ENCODE data around the gene SERHL2. TPM values are rescaled to one million over a fixed set of nuclear protein-coding genes. Genes with fewer than 3 reads are reported as not detected.
A peak's percentile ranks its signal among the peaks of the same experiment; 100 is the strongest.
"Not testable (repeated sequence)": the region's sequence is repeated elsewhere in the genome, so short reads cannot be mapped to it uniquely, and the experiment has no call there.

SERHL2 gene
- total RNA-seq, 1 experiment from 2014 or later = 1.1 TPM

DNA sequence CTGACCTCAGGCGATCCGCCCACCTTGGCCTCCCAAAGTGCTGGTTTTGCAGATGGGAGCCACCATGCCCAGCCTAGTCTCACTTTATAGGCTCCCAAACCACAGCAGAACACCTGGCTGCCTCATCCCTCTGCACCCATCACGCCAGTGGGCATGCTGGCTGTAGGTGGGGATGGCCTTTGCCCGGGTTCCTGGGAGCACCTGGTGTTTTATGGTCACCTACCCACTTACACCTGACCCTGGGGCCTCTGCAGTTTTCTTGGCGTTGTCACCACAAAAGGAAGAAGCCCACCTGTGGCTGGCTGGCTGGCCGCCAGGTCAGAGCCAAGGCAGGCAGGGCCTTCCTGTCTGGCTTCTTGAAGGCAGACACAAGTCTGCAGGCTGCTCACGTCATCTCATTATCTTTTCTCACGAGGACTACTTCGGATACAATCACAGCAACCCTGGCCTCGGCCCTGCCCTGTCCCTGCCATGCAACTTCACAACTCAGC is 42.3 kb upstream of the SERHL2 start:
- ATAC-seq (no peak), DNase-seq (ENCODE audit: low spot score) (no peak)
- TF ChIP-seq, protein P1, sequence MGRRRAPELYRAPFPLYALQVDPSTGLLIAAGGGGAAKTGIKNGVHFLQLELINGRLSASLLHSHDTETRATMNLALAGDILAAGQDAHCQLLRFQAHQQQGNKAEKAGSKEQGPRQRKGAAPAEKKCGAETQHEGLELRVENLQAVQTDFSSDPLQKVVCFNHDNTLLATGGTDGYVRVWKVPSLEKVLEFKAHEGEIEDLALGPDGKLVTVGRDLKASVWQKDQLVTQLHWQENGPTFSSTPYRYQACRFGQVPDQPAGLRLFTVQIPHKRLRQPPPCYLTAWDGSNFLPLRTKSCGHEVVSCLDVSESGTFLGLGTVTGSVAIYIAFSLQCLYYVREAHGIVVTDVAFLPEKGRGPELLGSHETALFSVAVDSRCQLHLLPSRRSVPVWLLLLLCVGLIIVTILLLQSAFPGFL (CRISPR knock-in tag; IDR thresholded peaks at IDR 0.05; ENCODE audit: borderline replicate concordance) = no peak
- TF ChIP-seq ZNF416 (CRISPR knock-in tag; IDR thresholded peaks at IDR 0.05) = no peak
- no peak for TF ChIP-seq ZNF396 (CRISPR knock-in tag; IDR thresholded peaks at IDR 0.05; ENCODE audit: borderline replicate concordance)
- TF ChIP-seq, protein P2, sequence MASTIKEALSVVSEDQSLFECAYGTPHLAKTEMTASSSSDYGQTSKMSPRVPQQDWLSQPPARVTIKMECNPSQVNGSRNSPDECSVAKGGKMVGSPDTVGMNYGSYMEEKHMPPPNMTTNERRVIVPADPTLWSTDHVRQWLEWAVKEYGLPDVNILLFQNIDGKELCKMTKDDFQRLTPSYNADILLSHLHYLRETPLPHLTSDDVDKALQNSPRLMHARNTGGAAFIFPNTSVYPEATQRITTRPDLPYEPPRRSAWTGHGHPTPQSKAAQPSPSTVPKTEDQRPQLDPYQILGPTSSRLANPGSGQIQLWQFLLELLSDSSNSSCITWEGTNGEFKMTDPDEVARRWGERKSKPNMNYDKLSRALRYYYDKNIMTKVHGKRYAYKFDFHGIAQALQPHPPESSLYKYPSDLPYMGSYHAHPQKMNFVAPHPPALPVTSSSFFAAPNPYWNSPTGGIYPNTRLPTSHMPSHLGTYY (CRISPR knock-in tag; IDR thresholded peaks at IDR 0.05) = no peak
- TF ChIP-seq TCF7 (CRISPR knock-in tag; IDR thresholded peaks at IDR 0.05; ENCODE audit: low read depth) = no peak
- TF ChIP-seq, protein P3, sequence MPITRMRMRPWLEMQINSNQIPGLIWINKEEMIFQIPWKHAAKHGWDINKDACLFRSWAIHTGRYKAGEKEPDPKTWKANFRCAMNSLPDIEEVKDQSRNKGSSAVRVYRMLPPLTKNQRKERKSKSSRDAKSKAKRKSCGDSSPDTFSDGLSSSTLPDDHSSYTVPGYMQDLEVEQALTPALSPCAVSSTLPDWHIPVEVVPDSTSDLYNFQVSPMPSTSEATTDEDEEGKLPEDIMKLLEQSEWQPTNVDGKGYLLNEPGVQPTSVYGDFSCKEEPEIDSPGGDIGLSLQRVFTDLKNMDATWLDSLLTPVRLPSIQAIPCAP (CRISPR knock-in tag; IDR thresholded peaks at IDR 0.05) = no peak
- Mint-ChIP-seq H3K27me3 (ENCODE audit: low read depth) (no peaks in the 10 kb centered on the region), H3K4me1 (peaks cover 43% of the 10 kb centered on the region), H3K36me3 (peaks cover 23% of the 10 kb centered on the region), H3K4me3 (no peak overlapping the region), H3K9me3 (no peaks in the 10 kb centered on the region), H3K27ac (peak overlapping the region; percentile 48)
- ChIA-PET POLR2A (interaction anchor here (0.6 kb wide), 1 partner anchor 141 kb away, joined by 5 read pairs; no protein-coding TSS in a partner anchor), CTCF (interaction anchor here (1.4 to 2.1 kb wide), 3 partner anchors 28 to 50 kb away, joined by 7 to 15 read pairs (median 7); no protein-coding TSS in a partner anchor)

DNA sequence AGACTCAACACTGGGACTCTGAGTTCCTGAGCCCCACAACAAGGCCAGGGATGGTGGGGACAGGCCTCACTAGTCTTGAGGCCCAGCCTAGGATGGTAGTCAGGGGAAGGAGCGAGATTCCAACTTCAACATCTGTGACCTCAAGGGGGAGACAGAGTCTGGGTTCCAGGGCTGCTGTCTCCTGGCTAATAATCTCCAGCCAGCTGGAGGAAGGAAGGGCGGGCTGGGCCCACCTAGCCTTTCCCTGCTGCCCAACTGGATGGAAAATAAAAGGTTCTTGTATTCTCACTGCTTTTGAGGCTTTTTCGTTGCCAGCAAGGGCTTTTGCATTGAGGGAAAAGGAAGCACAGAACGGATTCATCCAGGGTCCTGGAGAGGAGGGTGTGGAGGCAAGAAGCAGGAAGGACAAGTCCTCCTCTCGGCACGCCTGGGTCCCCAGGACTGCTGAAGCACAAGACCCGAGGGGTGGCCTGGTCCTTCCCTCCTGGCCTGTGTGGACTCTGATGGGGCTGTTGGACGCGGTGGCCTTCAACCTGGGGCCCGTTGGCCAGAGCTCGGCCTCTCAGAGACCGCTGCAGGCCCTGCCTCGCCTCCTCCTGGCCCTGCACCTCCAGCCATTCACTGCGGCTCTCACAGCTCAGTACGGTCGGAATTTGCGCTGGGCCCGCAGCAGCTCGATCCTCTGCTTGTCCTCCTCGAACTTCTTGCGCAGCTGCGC is 41.3 kb upstream of the SERHL2 start:
- Mint-ChIP-seq H3K27ac (peak overlapping the region; percentile 93), H3K36me3 (peaks cover 27% of the 10 kb centered on the region), H3K4me1 (peaks cover 43% of the 10 kb centered on the region), H3K4me3 (peak overlapping the region; percentile 18; the same call in 1 of the 2 replicates)
- TF ChIP-seq ZNF416 (CRISPR knock-in tag; IDR thresholded peaks at IDR 0.05) (0 out of 2 replicates have a peak, but pooled peaks have one; percentile 25), ZNF121 (CRISPR knock-in tag; IDR thresholded peaks at IDR 0.05) (peak; percentile 21; the same call in 1 of the 2 replicates)
- TF ChIP-seq, protein P4, sequence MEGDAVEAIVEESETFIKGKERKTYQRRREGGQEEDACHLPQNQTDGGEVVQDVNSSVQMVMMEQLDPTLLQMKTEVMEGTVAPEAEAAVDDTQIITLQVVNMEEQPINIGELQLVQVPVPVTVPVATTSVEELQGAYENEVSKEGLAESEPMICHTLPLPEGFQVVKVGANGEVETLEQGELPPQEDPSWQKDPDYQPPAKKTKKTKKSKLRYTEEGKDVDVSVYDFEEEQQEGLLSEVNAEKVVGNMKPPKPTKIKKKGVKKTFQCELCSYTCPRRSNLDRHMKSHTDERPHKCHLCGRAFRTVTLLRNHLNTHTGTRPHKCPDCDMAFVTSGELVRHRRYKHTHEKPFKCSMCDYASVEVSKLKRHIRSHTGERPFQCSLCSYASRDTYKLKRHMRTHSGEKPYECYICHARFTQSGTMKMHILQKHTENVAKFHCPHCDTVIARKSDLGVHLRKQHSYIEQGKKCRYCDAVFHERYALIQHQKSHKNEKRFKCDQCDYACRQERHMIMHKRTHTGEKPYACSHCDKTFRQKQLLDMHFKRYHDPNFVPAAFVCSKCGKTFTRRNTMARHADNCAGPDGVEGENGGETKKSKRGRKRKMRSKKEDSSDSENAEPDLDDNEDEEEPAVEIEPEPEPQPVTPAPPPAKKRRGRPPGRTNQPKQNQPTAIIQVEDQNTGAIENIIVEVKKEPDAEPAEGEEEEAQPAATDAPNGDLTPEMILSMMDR (IDR thresholded peaks at IDR 0.05) = peak; percentile 19; the same call in 1 of the 2 replicates
- CTCF ChIA-PET = interaction anchor here (0.6 to 1.8 kb wide), 12 partner anchors 14 to 101 kb away, joined by 3 to 15 read pairs (median 5); partner anchors contain the start of gene SERHL2
- POLR2A ChIA-PET; H3K27me3 Mint-ChIP-seq (ENCODE audit: low read depth); H3K9me3 Mint-ChIP-seq: not testable (repeated sequence)
- peak; percentile 31 for ATAC-seq
- peak; percentile 67 for DNase-seq (ENCODE audit: low spot score)

DNA sequence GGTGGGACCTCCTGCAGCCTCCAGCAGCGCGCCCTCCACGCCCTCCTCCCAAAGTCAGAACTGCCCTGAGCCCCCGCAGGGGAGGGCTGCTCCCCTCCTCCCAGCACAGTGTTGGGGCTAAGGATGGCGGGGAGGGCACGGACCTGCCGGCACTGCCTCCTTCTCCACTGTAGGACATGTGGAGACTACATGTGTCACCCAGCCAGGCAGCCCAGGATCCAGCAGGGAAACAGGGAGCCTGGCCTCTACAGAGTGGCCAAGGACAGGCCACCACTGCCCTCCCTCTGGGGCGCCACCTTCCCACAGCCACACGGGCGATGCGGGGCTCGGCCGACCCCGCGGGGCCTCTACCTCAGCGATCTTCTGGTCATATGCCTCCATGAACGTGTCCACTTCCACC is 39.4 kb upstream of the SERHL2 start:
- H3K27me3 Mint-ChIP-seq (ENCODE audit: low read depth); H3K4me3 Mint-ChIP-seq; H3K9me3 Mint-ChIP-seq; CTCF ChIA-PET; ATAC-seq; DNase-seq (ENCODE audit: low spot score); POLR2A ChIA-PET: not testable (repeated sequence)
- H3K36me3 Mint-ChIP-seq = peaks cover 33% of the 10 kb centered on the region
- H3K27ac Mint-ChIP-seq = peak overlapping the region; percentile 49; the same call in 1 of the 2 replicates
- H3K4me1 Mint-ChIP-seq = peaks cover 40% of the 10 kb centered on the region

DNA sequence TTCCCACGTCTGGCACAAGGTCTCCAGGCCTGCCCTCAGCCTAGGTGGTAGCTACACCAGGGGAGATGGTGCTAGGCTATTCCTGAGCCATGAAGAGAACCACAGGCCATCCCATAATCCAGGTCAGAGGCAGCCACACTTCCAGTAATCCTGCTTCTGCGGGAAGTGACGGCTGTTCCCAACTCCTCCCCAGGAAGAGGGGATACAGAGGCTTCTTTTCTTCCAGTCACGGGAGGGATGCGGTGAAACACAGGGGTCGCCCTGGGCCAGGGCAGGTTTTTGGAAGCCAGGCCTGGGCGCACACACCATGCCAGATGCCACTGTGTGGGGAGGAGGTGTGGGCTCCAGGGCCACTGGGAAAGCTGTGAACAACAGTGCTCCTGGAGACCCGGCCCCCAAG is 38.5 kb upstream of the SERHL2 start:
- H3K27me3 Mint-ChIP-seq (ENCODE audit: low read depth); CTCF ChIA-PET; DNase-seq (ENCODE audit: low spot score); H3K4me3 Mint-ChIP-seq; POLR2A ChIA-PET; ATAC-seq; H3K9me3 Mint-ChIP-seq: not testable (repeated sequence)
- Mint-ChIP-seq H3K36me3 (peaks cover 33% of the 10 kb centered on the region), H3K4me1 (peaks cover 38% of the 10 kb centered on the region), H3K27ac (peak overlapping the region; percentile 49; the same call in 1 of the 2 replicates)

DNA sequence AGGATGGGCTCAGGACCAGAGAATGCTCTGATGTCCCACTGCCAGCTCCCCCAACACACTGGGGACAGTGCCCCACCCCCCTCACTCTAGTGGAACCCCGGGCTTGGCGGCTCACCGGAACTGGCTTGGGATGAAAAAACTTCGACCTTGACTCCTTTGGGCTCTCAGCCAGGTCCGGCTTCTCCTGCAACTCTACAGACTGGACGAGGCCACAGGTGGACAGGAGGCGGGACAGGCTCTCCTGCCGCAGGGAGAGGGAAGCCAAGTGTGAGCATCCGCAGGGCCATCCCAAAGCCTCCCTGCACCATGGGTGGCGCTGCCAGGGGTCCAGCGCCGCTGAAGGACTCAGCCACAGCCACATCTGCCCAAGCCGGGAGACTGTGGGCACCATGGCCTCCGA is 37.9 kb upstream of the SERHL2 start:
- Mint-ChIP-seq H3K27me3 (ENCODE audit: low read depth) (peaks cover 2% of the 10 kb centered on the region), H3K4me1 (peaks cover 38% of the 10 kb centered on the region), H3K9me3 (no peaks in the 10 kb centered on the region), H3K36me3 (peaks cover 33% of the 10 kb centered on the region), H3K4me3 (no peak overlapping the region), H3K27ac (no peak overlapping the region)
- ATAC-seq (no peak), DNase-seq (ENCODE audit: low spot score) (no peak)
- POLR2A ChIA-PET = no interaction called here
- 0 out of 2 replicates have a peak, but pooled peaks have one; percentile 53 for TF ChIP-seq RELA (CRISPR knock-in tag; IDR thresholded peaks at IDR 0.05; ENCODE audit: borderline replicate concordance)
- TF ChIP-seq, protein P5, sequence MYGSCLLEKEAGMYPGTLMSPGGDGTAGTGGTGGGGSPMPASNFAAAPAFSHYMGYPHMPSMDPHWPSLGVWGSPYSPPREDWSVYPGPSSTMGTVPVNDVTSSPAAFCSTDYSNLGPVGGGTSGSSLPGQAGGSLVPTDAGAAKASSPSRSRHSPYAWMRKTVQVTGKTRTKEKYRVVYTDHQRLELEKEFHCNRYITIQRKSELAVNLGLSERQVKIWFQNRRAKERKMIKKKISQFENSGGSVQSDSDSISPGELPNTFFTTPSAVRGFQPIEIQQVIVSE (CRISPR knock-in tag; IDR thresholded peaks at IDR 0.05; ENCODE audit: borderline replicate concordance) = no peak
- CTCF ChIA-PET = no interaction called here
